NK-92 (cell line): ENCODE measurements around the gene ACTL7B.
"Not testable (repeated sequence)": the region's sequence is repeated elsewhere in the genome, so short reads cannot be mapped to it uniquely, and the experiment has no call there.

Experiments
- DNase-seq: peaks from one replicate; lab custom pipeline; 2025; ENCODE audit not compliant: unreplicated experiment; lab: John Stamatoyannopoulos, UW

Gene ACTL7B

DNA sequence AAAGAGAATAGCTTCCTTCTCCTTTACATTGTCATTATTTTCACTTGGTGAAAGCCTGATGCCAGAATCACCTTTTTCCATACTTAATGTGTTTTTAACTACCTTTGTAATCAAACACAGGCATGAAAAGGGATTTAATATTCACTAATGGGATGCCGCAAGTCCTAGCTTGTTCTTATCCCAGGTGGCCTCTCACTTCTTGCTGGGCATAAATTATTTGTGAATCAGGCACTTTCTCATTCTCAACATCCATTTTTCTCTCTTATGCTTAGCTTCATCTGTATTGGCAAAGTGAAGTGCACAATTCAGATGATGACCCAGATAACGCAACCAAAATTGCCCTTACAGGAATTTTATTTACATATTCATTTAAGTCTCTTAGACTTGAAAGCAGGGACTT, 10.9 kb downstream of the ACTL7B start:
- DNase-seq = no peak

DNA sequence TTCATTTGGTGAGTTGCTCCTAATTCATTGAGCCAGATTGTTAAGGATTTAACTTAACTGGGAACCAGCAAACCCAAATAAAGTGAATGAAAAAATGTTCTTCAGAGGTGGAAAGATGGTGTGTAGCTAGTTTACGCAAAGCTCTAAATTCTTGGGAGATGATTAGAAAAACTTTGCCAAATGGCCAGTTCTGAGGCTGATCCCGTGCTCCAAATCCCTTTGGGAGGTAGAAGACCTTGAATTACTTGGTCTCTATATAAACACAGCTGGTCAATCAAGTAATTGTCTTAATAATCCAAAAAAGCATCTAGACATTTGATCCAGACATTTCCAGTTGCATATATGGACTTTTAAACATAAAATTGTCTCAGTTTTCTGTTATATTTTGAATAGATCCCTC, 11.4 kb downstream of the ACTL7B start:
- DNase-seq = no peak

DNA sequence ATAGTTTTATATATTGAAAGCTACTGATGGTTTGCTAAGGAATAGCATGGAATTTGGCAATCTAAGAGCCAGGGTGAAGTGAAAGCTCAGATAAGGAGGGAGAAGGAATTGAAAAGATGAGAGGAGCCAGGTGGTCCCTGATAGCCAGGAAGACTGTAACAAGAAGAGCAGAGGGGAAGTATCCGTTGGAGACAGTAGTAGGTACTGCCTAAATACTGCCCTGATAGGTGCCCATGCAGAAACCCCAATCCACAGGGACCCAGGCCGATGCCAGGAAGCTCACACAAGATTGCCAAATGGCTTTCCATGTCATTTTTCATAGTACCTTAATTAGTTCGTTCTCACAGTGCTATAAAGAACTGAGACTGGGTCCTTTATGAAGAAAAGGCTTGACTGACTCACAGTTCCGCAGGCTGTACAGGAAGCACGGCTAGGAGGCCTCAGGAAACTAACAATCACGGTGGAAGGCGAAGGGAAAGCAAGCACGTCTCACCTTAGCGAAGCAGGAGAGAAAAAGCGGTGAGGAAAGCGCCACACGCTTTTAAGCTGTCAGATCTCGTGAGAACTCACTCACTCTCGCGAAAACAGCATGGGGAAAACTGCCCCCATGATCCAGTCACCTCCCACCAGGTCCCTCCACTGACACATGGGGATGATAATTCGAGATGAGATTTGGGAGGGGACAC, 13.0 kb downstream of the ACTL7B start:
- DNase-seq = no peak

DNA sequence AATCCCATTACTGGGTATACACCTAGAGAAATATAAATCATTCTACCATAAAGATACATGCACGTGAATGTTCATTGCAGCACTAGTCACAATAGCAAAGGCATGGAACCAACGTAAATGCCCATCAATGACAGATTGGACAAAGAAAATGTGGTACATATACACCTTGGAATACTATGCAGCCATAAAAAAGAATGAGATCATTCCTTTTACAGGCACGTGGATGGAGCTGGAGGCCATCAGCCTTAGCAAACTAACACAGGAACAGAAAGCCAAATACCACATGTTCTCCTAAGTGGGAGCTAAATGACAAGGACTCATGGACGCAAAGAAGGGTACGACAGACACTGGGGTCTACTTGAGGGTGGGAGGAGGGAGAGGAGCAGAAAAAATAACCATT, 16.2 kb downstream of the ACTL7B start:
- DNase-seq = not testable (repeated sequence)

DNA sequence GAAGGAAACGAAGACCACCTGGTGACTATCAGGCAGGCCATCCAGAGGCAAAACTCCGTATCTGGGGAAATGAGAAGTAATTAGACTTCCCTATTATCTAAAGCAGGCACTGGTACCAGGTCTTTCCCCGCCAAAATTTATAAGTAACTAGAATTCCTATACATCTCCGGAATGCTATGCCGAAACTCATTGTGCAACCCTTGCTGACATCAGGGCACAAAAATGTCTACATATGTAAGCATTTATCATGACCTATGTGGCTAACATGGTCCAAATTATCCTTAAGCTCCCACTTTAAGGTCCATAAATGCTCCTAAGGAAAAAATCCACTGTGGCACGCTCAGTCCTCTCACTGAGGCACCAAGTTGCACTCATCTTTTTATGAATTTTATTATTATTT, 17.8 kb downstream of the ACTL7B start:
- DNase-seq = no peak

DNA sequence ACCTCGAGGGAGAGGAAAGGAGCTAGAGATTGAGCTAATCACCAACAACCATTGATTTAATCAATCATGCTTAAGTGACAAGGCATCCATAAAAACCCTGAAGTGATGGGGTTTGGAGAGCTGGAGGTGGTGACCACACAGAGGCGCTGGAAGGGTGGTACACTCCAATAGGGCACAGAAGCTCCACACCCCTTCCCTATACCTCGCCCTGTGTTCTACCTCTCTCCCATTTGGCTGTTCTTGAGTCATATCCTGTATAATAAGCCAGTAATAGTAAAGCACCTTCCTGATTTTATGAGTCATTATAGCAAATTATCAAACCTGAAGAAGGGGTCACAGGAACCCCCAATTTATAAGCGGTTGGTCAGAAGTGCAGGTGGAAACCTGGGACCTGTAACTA, 18.3 kb downstream of the ACTL7B start:
- no peak for DNase-seq

DNA sequence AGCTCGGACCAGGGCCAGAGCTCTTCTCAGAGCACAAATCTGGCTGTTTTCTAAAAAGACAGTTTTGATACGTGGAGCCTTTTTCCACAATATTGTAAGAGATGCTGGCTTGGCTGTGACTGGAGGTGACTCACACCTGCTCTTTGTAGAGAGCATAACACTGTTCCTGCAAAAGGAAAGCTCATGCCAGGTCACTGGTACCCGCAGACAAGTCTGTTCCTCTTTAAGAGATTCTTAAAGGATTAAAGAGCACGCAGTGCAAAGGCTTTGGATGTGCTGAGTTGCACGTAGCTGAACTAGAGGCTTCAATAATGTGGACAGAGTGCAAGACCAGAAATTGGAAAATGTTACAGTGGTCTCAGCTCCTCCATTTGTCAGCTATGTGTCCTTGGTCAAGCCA, 19.0 kb downstream of the ACTL7B start:
- DNase-seq = no peak

DNA sequence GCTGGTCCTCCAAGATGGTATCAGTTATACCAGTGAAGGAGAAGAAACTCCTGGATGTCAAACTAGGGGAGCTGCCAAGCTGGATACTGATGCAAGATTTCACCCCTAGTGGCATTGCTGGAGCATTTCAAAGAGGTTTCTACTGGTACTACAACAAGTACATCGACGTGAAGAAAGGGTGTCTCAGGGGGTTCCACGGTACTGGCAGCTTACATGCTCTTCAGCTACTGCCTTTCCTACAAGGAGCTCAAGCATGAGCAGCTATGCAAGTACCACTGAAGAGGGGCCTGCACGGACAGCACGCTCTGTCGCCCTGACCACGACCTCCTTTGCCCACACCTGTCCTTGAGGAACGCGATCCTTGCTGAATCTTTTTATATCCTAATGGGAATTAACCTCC, 19.5 kb downstream of the ACTL7B start:
- DNase-seq = no peak

DNA sequence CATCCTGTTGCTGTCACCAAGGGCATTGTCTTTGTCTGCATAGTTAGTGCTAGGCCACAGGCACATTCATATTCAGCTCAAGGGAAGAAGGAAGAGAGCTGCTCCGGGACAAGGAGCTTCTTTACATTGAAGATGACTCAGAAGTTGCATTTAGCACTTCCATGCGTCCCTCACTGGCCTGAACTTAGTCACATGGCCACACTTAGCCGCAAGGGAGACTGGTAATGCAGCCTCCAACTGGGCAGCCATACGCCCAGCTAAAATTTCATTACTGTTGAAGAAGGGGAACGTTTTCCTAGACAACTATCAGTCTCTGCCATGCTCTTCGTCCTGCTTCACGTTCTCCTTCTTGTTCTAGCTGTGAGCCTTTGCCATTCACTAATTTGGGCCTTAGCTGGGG, 20.0 kb downstream of the ACTL7B start:
- no peak for DNase-seq

DNA sequence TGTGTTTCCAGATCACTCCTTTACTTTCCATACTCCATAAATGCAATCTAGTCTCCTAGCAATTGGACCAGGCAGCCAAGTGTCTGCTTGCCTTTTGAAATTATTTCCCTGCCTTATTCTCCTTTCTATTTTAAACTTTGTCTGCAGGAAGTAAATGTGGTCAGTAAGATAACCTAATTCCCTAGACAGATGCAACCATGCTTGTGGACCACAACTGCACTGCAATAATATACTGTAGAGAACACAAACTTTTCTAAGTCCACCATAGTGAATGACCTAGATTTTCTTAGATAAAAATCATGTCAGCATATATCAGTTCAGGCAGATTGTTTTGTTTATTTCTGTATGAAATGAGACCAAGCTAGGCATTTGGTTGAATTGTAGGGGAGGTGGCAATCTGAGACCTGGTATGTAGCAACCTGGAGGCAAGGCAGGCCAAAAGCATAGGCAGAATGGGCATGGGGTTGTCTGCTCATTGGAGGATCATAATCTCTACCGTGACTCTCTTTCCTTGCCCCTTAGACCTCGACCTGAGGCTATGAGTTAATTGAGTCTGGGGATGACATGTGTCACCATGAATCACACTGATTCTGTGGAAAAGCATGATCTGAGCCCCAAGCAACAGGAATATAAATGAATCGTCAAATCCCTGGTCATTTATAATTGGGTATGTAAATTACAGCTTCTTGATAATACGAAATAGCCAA, 20.7 kb downstream of the ACTL7B start:
- DNase-seq = no peak

DNA sequence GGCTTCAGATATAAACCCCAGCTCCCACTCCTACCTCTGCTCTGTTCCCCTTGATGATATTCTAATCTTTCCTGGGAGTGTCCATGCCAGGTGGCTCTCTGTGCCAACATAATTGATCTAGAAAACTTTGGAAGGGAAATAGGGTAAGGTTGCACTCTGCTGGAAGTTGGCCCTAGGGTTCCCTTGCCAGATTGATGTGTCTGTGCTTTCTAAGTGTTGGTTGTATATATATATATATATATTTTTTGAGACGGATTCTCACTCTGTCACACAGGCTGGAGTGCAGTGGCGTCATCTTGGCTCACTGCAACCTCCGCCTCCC, 23.6 kb downstream of the ACTL7B start:
- no peak for DNase-seq

DNA sequence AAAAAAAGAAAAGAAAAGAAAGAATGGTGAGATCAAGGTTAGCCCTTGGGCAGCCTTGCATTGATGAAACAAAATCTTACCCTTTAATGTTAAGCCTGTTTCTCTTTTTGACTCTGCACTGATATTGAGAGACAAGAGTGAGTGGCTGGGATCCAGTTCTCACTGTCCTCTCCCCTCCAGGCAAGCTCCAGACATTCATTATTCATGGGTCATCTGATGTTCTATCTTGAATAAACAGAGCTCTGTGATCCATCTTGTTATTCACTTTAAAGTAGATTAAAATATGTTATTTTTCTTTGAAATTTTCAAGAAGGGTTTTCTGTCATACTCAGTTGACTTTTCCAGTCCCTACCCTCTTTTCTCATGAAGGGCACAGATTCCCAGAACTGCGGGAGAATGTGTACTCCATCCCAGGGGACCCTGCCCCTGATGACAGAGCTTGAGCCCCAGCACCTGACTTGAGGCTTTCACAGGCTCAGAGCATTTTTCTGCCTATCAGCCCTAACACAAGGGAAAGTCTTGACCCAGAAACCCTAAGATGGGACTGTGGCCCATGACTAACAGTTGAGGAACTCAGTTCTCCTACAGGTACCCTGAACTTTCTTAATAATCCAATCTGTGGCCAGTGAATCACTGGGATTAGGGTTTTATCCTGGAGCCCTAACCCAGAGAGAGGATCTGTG, 24.1 kb downstream of the ACTL7B start:
- DNase-seq = no peak

DNA sequence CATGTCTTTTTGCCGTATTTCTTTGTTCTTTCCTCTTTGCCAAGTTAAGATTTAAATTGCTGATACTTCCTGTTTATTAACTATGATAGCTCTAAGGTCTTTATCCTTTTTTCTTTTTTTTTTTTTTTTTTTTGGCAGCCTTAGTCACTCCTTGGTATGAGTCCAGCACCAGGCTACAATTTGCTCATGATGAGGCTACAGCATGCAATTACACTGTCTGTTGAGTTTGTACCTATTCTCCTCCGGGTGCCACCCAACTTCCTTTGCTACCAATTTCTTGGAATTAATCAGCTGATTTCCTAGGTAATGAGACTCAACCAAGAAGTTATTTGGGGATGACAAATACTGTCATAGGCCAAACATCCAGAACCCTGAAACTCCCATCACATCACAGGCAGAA, 25.5 kb downstream of the ACTL7B start:
- DNase-seq = no peak

DNA sequence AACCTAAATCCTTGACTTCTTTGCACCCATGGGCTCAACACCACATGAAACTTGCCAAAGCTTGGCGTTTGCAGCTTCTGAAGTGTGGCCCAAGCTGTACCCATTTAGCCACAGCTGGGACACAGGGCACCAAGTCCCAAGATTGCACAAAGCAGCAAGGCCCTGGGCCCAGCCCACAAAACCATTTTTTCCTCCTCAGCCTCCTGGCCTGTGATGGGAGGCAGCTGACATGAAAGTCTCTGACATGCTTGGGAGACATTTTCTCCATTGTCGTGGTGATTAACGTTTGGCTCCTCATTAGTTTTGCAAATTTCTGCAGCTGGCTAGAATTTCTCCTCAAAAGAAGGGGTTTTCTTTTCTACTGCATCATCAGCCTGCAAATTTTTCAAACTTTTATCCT, 32.0 kb downstream of the ACTL7B start:
- DNase-seq = no peak

DNA sequence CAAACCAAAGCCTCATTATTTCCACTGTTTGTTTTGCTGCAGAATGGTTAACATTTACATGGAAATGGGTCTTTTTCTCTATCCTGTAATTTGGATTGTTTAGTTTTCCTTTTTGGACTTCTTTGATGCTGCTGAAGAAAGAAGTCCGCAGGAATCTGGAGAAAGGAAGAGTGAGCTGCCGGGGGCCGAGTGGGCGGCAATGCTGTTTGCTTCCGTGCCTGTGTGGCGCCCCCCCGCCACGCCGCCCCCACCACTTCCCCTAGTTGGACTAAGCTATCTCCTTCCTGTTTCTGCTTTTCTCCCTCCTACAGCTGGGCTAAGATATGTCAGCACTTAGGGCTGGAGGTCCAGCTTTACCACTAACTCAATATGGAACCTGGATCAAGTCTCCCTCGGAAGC, 39.7 kb downstream of the ACTL7B start:
- no peak for DNase-seq

DNA sequence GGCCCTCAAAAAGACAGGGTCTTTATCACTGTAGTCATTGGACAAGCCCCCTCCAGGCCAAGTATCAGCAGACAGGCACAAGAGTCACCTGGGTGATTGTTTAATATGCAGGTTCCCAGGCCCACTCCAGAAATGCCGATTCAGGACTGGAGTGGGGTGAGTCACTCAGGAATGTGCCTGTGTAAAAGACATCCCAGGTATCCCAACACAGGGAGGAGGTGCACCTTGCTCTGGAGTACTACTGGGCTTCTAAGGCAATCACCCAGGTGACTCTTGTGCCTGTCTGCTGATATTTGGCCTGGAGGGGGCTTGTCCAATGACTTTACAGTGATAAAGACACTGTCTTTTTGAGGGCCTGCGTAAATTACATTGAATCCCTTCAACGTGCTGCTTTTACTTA, 40.6 kb downstream of the ACTL7B start:
- DNase-seq = no peak

DNA sequence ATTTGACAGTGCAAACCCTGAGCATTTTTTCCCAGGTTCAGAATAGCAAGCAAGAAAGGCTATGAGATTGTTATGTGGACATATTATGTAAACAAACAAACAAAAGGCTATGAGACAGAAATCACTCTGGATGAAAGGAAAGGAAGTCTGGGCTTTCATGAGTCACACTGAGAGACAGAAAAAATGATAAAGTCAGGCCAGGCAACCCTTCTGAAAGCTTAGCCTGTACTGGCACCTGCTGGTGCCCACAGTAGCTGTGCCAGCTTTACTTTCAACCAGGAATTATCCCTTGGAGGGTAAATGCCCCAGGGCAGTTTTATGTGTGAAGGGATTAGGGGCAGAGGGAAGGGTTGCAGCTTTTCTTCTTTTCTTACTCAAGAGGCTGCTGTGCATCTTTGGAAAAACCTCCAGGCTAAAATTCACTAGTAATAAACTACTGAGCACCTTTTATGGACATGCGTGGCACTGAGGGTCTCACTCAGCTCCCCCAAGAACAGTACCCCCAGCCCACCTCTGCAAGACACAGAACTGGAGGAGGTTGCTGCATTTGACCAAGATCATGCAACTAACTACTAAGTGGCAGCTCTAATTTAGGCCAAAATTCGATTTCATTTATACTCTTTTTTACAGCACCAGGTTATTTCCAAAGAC, 41.7 kb downstream of the ACTL7B start:
- no peak for DNase-seq

DNA sequence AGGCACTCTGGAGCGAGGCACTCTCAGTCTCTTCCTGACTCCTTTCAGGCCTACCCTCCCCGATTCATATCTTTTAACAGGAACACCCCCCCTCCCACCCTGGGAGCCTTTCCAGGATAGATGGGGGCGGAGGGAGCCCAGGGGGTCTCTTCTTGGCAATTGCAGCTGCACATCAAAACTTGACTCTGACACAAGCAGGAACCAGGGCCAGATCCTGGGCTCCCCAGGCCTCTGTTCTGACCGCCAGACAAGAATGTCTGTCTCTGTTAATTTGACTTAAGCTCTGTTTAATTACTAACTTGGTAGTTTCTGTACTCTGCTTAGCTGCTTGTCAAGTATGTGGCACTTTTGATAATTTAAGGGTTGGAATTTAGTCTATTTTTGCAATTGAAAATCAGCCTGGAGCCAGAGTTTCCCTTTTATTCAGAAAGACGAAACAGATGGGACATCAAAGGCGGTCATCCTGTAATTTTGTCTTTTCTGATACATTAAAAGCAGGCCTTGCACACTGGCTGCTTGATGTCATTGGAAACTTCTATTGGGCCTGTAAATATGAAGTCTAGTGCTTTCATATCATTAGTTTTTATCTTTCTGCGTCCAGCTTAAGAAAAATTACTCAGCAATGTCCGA, 43.3 kb downstream of the ACTL7B start:
- DNase-seq = no peak

DNA sequence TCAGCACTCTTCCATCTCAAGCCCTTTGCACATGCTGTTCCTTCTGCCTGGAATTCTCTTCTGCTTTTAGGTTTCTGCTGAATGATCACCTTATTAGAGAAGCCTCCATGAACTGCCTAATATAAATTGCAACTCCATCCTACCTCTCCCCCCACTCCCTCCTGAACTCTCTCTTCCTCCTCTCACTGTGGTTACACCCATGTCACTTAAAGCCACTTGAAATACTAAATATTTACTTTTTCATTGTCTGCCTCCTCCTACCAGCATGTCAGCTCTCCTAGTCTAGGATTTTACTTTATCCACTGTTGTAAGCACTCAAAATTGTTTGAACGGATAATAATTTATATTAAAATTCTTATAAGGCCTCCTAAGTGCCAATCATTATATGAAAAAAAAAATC, 43.8 kb downstream of the ACTL7B start:
- DNase-seq = no peak

DNA sequence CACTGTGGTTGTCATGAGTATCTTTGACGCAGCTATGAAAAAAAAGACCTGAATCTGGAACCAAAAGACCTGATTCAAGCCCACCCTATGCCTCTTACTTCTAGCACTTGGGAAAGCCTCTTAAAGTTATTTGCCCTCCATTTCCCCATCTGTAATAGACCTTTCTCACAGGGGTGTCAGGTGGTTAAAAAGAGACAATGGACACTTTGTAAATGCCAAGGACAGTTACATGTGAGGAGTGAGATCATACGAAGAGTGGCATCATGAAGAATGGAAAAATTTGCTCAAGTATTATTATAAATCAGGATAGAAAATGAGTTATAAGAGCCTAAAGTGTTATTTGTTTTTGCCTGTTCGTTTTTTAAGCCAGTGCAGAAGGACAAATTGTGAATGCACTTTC, 46.5 kb downstream of the ACTL7B start:
- DNase-seq = no peak
